HG03521 (cell line): ENCODE data around the gene PTPRQ.
"Not testable (repeated sequence)": the region's sequence is repeated elsewhere in the genome, so short reads cannot be mapped to it uniquely, and the experiment has no call there.

ENCODE experiments used
- ATAC-seq: cut with Tn5 transposase; IDR thresholded peaks from one replicate; pipeline ENCODE4 v1.9.1; 2021; ENCODE audit warnings: mild to moderate bottlenecking, moderate library complexity; ENCODE audit not compliant: unreplicated experiment

The PTPRQ gene

DNA sequence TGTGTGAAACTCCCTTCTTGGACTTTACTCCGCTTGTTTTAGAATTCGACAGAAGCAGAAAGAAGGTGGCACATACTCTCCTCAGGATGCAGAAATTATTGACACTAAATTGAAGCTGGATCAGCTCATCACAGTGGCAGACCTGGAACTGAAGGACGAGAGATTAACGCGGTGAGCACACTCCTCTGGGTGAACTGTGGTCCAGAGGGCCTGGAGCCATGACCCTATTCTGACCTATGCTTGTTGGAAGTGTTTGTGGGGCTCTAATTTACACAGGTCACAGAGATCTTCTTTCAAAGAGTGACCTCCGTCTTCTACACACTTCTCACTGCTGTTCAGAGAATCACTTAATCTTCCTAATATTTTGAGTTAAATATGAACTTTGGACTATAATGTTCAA lies 190.9 kb downstream of the PTPRQ start:
- ATAC-seq, result no peak

DNA sequence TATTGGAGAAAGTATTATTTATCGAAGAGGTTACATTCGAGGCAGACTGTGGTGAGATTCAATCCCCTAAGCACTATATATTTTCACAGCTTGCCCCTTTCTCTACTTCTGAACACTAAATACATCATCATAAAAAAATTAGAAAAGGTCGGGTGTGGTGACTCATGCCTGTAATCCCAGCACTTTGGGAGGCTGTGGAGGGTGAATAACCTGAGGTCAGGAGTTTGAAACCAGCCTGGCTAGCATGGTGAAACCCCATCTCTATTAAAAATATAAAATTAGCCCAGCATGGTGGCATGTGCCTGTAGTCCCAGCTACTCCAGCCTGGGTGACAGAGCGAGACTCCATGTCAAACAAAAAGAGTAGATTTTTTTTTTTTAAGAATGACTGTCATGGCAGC lies 192.8 kb downstream of the PTPRQ start:
- ATAC-seq, result no peak

DNA sequence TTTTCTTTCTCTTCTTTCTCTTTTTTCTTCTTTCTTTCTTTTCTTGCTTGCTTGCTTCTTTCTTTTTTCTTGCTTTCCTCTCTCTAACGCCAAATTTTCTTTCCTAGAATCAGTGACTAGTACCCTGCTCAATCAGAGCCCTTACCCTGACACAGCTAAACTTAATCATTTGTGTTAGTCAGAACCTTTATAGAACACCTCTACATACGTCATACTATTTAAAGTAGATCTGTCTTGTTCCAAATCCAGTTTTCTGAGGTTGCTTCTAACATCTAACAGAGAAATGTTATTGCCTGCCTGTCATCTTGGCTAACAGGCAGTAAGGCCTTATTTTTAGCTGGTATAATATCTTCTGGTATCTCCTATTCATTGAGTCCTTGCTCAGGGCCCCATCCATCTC lies 197.9 kb downstream of the PTPRQ start:
- no peak for ATAC-seq

DNA sequence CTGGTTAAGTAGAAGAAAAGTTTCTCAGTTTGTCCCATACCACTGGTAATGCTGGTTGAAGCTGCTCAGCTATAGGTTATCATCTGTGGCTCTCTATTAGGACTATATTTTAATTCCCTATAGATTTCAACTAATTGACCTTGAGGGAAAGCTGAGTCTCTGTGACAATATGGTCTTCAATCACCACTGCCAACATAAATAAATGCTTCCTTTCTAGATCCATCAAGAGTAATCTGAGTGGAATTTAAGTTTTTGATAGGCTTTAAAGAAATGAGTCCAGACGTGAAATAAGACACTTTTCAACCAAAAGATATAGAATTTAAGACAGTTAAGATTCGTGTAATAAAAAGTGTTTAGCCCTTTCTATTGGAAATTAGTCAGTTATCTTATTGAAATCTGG lies 199.9 kb downstream of the PTPRQ start:
- ATAC-seq, result no peak

DNA sequence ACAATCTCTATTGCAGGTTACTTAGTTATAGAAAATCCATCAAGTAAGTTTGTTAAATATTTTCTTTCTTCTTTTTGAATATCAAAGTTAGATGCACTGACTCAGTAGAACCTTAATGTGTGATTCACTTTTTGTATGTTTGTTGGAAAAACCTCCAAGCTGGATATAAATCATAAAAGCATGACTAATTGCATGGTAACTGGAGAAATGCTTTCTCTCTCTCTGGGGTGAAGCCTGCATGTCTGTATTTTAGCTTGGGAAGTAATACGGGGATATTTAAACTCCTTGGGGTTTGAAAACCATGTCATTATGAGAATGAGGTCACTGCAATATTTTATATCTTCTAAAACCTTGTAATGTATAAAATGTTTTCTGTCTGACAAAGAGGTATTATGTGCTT lies 204.8 kb downstream of the PTPRQ start:
- no peak for ATAC-seq

GRCh38 chr12:80655751-80656150 lies 211.7 kb downstream of the PTPRQ start:
- no peak for ATAC-seq

- no peak for ATAC-seq
These were observed 215.6 kb downstream of the PTPRQ start for GRCh38 chr12:80659512-80660063.

DNA sequence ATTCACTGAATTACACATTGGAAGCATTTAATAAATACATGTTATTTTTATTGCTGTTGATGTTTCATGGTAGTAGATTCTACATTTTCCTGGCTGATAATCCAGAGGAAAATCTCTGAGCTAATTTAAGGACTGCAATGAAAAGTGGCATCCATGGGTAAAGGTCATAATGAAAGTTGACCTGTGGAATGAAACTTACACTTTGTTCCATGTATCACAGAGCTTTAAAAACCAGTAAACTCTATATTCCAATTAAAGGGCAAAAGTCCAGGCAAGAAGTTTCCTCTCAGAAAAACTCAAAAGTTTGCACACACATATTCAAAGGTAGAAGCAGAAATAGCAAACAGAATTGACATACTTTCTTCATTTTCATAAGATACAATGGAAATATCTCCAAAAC lies 218.6 kb downstream of the PTPRQ start:
- ATAC-seq, result no peak

DNA sequence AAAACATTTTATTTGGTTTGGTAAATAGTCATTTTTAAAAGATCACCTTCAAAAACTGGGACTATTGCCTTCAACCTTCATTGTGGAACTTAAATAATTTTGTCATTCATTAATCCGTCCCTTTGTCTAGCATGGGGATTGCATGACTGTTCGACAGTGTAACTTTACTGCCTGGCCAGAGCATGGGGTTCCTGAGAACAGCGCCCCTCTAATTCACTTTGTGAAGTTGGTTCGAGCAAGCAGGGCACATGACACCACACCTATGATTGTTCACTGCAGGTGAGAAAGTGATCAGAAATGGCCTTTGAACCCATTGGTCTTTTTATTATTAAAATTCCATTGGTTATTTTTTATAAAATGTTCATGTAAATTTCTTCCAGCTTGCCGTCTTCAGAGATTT lies 226.2 kb downstream of the PTPRQ start:
- ATAC-seq, result no peak

DNA sequence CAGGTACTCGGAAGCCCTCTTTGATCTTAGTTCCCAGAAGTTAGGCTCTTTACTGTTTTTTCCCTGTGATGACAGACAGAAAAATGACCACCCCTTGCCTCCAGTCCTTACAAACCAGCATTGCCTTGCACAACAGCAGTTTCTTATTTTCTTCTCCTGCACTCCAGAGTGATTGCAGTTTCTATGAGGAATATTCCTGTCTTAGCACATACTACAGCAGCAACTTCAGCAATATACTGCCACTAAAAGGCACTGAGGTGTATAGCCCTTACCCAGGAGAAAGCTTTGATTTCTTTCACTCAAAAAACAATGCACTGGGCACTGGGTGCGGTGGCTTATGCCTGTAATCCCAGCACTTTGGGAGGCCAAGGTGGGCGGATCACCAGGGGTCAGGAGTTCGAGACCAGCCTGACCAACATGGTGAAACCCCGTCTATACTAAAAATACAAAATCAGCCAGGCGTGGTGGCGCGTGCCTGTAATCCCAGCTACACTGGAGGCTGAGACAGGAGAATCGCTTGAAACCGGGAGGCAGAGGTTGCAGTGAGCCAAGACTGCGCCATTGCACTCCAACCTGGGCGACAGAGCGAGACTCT lies 232.1 kb downstream of the PTPRQ start:
- not testable (repeated sequence) for ATAC-seq

GRCh38 chr12:80676856-80677255 lies 232.8 kb downstream of the PTPRQ start:
- ATAC-seq, result no peak

DNA sequence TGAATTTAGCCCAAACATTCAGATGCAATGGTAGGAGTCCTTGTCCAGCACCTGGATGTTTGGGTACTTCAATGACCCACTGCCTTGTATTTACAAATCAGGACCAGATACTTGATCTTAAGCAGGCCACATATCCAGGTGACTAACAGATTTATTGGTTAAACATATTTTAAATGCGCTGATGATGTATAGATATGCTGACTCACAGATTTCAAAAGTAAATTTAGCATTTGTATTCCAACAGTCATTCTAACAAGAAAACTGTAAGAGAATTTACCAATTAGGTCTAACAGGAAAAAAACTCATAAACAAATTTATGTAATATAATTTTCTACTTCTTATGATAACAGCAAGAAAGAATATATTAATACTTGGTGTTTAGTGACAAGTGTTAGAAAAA lies 234.0 kb downstream of the PTPRQ start:
- ATAC-seq, result no peak

- ATAC-seq, result no peak
These were observed 235.5 kb downstream of the PTPRQ start for GRCh38 chr12:80679346-80680131.

DNA sequence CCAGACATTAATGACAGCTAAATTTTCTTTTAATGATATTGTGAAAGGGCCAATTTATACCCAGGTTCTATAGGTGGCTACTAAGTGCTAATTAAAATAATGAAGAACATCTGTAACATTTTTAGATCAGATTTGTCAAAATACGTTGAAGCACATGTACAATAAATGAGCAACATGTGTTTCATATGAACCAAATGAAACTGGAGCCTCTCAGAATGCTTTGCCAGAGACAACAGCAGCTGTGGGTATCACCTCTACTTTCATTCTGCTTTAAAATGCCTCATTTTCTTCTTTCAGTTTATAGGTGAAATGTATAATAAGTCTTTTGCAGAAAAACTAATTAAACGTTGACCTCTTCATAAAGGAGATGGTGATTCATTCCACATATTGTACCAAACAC lies 237.3 kb downstream of the PTPRQ start:
- ATAC-seq, result no peak

DNA sequence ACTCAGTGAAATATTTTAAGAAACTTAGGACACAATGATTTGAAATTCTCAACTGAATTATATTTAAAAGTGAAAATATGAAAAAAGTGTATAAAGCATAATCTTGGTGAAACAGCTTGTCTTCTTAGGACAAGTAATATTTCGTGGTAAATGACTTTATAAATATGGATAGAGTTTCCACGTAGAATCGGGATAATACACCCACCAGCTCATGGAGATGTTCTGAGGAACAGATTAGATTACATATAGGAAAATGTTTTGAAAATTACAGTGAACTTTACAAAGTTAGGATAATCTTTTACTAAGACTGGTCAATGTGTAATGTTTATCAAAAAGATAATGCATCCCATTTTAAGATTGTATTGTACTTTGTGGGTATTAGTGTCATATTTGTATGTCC lies 237.8 kb downstream of the PTPRQ start:
- no peak for ATAC-seq

- no peak for ATAC-seq
These were observed 240.1 kb downstream of the PTPRQ start for GRCh38 chr12:80684077-80684495.

- no peak for ATAC-seq
These were observed 246.1 kb downstream of the PTPRQ start for GRCh38 chr12:80690090-80690489.

- no peak for ATAC-seq
These were observed 246.5 kb downstream of the PTPRQ start for GRCh38 chr12:80690513-80690912.

DNA sequence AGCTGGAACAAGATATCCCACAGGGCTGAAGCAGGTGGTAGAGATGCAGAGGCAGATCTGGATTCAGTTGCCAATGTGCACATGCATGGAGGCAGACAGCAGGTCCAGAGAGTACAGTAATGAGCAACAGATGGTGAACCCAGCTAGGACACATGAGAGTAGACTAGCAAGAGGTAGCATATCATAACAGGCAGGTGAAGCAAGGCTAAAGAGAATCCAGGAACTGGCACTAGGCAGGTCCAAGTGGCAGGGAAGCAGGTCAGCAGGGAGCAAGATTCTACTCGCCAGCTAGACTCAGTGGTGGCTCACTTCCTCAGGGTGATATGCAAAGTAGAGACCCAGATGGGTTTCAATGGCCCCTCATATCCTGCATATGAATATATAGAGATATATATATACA lies 248.1 kb downstream of the PTPRQ start:
- peak; percentile 44 for ATAC-seq

GRCh38 chr12:80697270-80697887 lies 253.3 kb downstream of the PTPRQ start:
- ATAC-seq, result no peak

GRCh38 chr12:80698256-80698655 lies 254.2 kb downstream of the PTPRQ start:
- ATAC-seq, result no peak
